DMS114 treated with DMSO at 0.1 percent for 48 hours (cell line): ENCODE measurements around the gene SAV1.

Source experiments
- DNase-seq: peaks from one replicate; lab custom pipeline; 2025; ENCODE audit not compliant: unreplicated experiment; lab: John Stamatoyannopoulos, UW

The SAV1 gene

DNA sequence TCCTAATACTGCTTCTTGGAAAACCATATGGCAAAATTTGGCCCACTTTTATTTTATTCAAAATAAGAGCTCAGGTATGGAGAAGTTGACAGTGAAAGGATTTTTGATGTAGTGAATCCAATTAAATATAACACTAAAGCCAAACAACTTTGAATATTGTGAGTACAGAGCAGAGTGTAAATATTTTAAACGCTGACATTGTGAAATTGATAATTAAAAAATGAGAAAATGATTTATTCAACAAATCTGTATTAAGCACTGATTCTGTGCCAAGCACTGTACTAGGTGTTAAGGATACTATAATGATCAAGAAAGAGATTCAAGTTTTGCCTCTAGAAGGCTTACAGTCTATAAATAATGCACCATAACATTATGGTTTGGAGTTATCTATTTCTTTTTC lies 57.6 kb downstream of the SAV1 start:
- DNase-seq, result no peak

DNA sequence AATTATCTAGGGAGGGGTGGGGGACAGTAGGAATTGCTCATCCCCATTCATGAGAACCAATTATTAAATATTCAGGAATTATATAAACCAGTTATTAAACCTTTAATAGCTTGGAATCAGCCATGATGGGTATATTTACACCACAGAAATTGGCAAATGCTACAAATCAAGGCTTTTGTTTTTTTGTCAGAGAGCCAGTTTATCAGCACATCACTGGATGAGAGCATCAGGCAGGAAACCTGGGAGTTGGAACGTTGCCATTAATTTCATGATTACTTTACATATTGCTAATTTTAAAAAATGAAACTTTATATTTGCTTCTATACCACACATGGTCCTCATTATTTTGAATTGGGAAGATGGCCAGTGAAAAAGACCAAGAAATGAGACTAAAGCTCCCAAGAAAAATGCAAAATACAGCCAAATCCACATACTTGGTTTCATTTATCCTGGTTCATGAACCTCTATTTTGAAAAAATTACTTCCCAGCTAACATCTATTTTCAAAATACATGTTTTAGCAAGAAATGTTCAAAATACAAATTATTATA lies 59.7 kb downstream of the SAV1 start:
- no peak for DNase-seq

DNA sequence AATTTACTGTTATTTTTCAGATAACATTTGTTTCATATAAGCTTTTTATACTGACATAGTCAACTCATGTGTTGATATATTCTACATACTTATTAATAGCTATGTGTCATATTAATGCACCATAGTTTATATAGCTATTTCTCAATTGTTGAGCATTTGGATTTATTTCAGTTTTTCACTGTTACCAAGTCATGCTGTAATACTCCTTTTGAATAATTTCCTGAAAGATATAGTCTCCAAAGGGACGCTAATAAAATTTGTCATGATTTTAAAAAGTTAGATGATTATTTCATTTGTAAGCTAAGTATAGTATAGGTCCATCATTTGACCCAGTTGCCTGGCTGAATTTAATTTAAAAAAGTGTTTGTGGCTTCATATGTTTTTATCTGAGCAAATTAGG lies 60.3 kb downstream of the SAV1 start:
- no peak for DNase-seq

DNA sequence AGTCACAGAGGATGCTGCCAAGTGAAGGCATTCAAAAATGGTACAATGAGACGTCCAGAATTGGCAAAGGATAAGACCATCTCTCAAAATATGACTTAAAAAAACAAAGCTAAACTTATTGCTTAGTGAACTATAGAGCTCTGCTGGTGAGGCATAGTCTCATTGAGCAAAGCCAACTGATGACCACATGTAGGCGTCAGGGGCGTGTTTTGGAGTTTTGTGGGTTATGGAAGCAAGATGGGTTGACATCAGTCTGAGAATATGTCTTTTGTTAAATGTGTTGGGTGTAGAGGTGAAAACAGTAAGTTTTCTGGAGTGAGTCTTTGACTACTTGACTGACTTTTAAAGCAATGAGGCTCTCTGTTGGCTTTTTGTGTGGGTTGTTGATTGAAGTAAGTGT lies 60.9 kb downstream of the SAV1 start:
- no peak for DNase-seq

DNA sequence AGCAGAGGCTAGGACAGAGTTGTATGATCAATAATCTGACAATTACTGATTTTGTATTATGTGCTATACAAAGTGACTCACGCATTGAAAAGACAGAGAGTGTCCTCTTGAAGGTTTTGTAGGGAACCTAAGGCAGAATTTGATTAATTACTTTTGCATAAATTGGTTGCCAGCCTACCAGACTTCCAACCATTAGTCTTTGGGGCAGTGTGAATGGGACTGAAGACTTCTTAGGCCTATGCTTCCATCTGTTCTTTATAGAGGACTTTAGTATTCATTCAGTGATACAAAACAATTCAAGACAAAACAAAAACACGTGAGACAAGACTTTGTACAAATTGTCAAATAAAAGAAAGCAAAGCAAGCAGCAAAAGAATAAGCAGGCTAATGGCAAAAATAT lies 61.6 kb downstream of the SAV1 start:
- DNase-seq, result no peak

DNA sequence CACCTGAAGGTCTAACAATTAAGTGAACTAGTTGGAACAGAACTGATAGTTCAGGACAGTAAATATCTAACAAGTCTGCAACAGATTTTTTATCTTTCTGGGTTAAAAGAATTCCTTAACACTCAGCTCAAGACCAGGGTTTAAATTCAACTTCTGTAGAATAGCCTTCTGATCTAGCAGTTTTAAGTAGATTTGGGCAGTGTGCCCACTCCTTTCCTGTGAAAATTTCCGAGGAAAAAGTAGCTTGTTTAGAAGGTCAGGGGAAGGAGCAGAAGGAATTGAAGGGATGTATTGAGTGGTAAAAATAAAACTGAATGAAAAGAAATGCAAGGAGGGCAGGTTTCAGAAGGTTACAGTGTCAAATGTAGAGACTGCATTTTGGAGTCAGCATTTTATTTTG lies 62.3 kb downstream of the SAV1 start:
- no peak for DNase-seq

DNA sequence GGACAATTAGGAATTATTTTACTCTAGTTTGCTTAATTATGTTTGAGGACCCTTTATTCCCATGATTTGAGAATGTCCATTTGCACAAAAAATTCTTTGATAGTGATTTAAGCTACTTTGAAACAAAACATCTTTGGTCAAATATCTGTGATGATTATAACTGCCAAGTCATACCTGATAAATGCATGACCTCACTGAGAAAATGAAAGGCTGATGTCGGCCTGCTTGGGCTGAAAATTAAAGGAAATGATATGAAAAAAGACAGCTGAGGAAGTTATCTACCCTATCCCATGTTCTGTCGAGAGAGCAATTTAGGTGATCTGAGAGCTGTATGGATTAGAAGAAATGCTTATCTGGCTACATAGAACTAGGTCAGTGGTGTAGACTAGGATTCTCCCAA lies 64.5 kb downstream of the SAV1 start:
- DNase-seq, result no peak

DNA sequence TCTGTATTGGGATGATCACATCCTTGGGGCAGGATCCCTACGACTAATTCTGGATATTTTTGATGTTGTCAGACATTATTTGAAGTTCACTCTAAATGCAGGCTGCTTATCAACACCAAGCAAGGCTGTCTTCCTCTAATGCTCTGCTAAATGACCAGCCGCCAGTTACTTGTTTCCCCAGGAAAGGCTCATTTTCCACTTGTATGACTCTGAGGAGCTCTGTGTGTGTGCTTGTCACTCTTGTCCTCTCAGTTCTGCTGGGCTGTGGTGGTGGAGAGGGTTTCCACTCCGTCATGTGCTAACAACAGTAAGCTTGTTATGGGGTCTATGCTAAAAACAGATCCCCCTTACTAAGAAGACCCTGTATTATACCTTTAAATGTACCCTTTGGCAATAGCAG lies 66.1 kb downstream of the SAV1 start:
- no peak for DNase-seq

DNA sequence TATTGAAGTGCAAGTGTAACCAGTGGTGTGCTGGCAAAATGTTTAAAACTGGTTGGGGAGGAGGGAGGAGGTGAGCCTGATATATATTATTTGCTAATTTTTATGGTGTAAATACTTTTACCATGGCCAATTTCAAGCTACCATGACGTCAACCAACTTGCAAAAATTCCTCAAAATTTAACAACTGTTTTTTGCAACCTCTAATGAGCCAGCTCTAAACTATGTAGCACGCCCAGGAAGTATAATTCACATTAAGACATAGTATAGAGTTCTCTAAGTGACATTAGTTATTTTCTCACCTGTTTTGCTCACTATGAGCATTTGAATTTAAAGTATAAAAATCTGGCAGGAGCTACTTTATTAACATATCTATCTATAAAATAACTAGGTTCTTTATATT lies 66.7 kb downstream of the SAV1 start:
- no peak for DNase-seq

DNA sequence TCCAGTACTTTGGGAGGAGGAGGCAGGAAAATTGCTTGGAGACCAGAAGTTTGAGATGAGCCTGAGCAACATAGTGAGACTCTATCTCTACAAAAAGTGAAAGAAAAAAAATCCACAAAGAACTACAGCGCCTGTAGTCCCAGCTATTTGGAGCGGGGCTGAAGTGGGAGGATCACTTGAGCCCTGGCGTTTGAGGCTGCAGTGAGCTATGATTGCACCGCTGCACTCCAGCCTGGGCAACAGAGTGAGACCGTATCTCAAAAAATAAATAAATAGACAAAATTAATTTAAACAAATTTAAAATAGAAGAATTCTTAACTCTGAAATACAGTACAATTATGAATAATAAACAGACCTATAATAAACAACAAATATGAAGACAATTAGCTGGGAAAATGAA lies 67.3 kb downstream of the SAV1 start:
- DNase-seq, result no peak

DNA sequence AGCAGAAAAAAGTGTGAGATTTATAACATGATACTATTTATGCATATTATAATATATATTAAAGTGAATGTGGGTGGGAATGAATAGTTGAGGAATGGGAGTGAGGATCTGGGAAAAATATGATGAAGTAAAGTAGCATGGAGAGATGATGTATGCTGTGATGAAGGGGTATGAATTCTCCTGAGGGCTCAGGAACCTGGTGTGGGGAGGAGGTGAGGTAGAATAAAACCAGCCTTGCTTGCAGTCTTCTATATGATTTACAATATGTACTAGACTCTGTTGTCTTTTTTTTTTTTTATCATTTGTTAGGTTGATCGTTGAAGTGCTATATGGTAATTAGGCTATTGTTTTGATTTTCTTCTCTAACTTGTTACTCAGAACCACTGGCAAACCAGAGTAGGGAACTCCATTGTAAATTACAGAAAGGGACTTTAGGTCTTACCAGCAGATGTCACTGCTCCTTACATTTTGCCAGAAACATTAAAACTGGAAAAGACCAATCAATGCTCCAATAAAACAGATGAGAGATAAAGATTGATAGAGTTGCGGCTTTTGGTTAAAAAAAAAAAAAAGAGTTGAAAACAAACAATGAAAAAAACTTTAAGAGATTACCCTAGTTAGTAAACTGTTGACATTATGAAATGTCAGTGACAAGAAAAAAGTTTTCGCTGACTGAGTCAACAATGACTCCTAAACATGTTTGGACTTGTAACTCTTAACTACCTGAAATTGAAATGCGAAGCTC lies 68.2 kb downstream of the SAV1 start:
- peak; percentile 10 for DNase-seq

DNA sequence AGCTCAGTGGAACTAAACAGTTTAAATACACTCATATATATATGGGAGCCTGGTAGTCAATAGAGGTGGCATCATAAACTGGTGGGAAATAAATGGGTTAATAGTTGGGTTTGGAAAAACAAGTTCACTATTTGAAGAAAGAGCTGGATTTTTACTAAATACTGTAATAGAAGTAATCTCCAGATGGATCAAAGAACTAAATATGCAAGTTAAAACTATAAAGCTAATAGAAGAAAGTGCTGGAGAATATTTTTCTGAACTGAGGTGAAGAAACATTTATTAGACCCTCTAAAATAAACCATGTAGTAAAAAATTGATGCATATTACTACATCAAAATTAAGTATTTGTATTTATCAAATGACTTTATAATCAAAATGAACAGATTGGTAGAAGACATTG lies 69.3 kb downstream of the SAV1 start:
- DNase-seq, result no peak

DNA sequence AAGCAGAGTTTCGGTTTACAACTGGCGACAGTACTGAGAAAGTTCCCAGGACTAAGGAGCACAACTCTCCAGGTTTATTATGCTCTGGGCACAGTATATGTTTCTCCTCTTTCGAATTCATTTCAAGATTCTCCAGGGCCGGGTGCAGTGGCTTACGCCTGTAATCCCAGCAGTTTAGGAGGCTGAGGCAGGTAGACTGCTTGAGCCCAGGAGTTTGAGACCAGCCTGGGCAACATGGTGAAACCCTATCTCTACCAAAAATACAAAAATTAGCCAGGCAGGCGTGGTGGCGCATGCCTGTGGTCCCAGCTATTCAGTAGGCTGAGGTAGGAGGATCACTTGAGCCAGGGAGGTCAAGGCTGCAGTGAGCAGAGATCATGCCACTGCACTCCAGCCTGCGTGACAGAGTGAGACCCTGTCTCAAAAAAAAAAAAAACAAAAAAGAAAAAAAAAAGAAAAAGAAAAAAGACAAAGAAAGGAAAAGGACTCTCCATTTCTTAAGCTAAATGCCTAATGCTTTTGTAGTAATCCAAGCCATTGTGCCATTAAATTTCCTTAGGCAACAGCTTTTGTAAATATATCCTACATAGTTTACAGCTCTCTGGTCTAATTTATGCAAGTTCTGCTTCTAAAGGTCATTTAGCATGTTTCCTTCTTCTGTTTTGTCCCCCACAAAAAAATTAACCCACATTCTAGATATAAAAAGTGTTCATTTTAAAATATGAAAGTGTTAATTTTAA lies 73.4 kb downstream of the SAV1 start:
- DNase-seq, result no peak

DNA sequence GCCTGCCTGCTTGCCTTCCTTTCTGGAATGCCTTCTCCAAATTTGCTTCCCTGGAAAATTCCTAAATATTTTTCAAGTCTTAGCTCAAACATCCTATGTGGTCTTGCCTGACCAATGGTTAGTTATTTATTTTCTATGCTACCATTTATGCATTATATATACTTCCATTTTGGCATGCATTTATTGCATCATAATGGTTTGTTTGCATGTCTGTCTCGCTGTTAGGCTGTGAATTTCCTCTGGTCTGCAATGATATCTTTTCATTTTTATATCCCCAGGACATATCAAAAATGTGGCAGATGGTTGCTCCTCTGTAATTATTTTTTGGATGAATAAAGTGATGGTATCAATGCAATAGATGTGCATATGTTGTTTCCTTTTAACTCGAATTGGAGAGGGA lies 77.6 kb downstream of the SAV1 start:
- no peak for DNase-seq
